ENCODE data around the gene MACROD2.

GRCh38 chr20:16050366-16050765 lies 2055.1 kb downstream of the MACROD2 start:
- no peak for TF ChIP-seq CTCF (IDR thresholded peaks at IDR 0.05)
- no peak for TF ChIP-seq SMC3 (IDR thresholded peaks at IDR 0.05)
- TF ChIP-seq POLR2A (IDR thresholded peaks at IDR 0.05; ENCODE audit: low read length): no peak
- TF ChIP-seq KDM1A (IDR thresholded peaks at IDR 0.05; ENCODE audit: low read depth): no peak

All from A549 (cell line).